Ishikawa (cell line): ENCODE results near the gene NAGLU.

Experiments used
- CEBPB ChIP-seq: IDR thresholded peaks from 2 replicates; pipeline ENCODE4 v1.6.1; 2012
- FOXM1 ChIP-seq: IDR thresholded peaks from 2 replicates; pipeline ENCODE4 v1.6.1; 2012; ENCODE audit warnings: low read depth, borderline replicate concordance
- NFIC ChIP-seq: IDR thresholded peaks from 2 replicates; pipeline ENCODE4 v1.6.1; 2012
- RAD21 ChIP-seq: IDR thresholded peaks from 2 replicates; pipeline ENCODE4 v1.6.1; 2012; ENCODE audit warnings: low read depth
- REST ChIP-seq: IDR thresholded peaks from 2 replicates; pipeline ENCODE4 v1.6.1; 2012; ENCODE audit warnings: low read depth, mild to moderate bottlenecking
- TAF1 ChIP-seq: IDR thresholded peaks from 2 replicates; pipeline ENCODE4 v1.6.1; 2012; ENCODE audit warnings: low read depth, mild to moderate bottlenecking
- TCF12 ChIP-seq: IDR thresholded peaks from 2 replicates; pipeline ENCODE4 v1.6.1; 2012; ENCODE audit warnings: low read depth
- TEAD4 ChIP-seq: IDR thresholded peaks from 2 replicates; pipeline ENCODE4 v1.6.1; 2012
- YY1 ChIP-seq: IDR thresholded peaks from 2 replicates; pipeline ENCODE4 v1.6.1; 2012; ENCODE audit warnings: low read depth
- TF ChIP-seq, protein P1 (sequence below): IDR thresholded peaks from 2 replicates; pipeline ENCODE4 v1.6.1; 2012

GRCh38 chr17:42547698-42548069 is 11.6 kb downstream of the NAGLU start:
- no peak for TF ChIP-seq TEAD4
- no peak for TF ChIP-seq TCF12
- TF ChIP-seq FOXM1: no peak
- TF ChIP-seq, protein P1, sequence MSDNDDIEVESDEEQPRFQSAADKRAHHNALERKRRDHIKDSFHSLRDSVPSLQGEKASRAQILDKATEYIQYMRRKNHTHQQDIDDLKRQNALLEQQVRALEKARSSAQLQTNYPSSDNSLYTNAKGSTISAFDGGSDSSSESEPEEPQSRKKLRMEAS: no peak
- TF ChIP-seq TAF1: no peak
- no peak for TF ChIP-seq NFIC
- no peak for TF ChIP-seq YY1
- no peak for TF ChIP-seq CEBPB
- TF ChIP-seq REST: no peak
- no peak for TF ChIP-seq RAD21
